GM18858 (cell line): ENCODE results near the gene TNFSF11.
"Not testable (repeated sequence)": the region's sequence is repeated elsewhere in the genome, so short reads cannot be mapped to it uniquely, and the experiment has no call there.

Experiments
- ATAC-seq: cut with Tn5 transposase; IDR thresholded peaks from one replicate; pipeline ENCODE4 v1.9.1; 2021; ENCODE audit not compliant: unreplicated experiment

Gene TNFSF11

DNA sequence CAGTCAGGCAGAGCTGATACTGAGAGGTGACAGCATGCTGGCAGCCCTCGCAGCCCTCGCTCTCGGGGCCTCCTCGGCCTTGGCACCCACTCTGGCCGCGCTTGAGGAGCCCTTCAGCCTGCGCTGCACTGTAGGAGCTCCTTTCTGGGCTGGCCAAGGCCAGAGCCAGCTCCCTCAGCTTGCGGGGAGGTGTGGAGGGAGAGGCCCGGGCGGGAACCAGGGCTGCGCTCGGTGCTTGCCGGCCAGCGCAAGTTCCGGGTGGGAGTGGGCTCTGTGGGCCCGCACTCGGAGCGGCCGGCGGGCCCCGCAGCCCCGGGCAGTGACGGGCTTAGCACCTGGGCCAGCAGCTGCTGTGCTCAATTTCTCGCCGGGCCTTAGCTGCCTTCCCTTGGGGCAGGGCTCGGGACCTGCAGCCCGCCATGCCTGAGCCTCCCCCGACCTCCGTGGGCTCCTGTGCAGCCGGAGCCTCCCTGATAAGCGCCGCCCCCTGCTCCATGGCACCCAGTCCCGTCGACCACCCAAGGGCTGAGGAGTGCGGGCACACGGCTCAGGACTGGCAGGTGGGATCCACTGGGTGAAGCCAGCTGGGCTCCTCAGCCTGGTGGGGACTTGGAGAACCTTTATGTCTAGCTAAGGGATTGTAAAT is 14.3 kb upstream of the TNFSF11 start:
- not testable (repeated sequence) for ATAC-seq

DNA sequence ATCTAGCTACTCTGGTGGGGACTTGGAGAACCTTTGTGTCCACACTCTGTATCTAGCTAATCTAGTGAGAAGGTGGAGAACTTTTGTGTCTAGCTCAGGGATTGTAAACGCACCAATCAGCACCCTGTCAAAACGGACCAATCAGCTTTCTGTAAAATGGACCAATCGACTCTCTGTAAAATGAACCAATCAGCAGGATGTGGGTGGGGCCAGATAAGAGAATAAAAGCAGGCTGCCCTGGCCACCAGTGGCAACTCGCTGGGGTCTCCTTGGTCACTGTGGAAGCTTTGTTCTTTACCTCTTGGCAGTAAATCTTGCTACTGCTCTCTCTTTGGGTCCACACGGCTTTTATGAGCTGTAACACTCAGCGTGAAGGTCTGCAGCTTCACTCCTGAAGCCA is 13.6 kb upstream of the TNFSF11 start:
- ATAC-seq: not testable (repeated sequence)

DNA sequence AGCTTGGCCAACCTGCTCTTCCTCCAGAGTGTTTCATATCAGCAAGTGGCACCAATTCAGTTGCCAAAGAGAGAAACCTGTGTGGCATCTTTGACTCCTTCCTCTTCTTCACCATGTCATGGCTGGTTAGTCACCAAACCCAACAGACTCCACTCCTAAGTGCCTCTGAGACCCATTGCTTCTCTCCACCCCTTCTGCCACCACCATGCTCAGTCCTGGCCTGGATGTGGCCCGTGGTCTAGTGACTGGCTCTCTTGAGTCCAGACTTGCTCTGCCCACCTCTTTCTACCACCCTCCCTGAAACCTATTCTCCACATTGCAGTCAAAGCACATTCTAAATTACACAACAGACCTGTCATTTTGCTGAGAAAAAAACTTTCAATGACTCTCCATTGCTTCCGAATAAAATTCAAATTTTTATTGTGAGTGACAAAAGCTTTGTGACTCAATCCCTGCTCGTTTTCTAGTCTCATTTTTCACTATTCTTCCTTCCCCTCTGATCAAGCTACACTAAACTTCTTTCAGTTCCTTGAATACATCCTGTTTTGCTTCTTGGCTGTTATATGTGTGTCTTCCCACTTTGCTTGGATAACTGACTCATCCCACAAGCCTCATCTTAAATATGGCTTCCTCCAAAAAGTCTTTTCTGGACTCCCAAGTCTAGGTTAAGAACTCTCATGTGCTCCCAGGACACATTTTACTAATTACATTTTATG is 12.0 kb upstream of the TNFSF11 start:
- no peak for ATAC-seq

DNA sequence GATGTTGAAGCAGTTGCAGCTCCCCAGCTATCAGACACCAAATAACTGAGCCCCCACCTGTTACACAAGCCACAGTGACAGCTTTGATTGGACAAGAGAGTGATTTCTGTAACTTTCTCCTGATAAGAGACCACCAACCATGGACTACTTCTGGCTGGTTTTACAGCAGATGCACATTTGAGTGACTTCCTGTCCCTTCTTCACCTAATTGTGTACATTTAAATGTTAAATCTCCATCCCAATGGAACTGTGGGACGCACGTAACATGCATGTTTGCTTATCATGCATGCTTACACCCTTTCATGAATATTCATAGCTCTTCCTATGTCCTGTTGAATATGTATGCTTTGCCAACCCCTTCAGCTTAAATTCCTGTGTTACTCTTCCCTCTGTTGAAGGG is 6.0 kb upstream of the TNFSF11 start:
- no peak for ATAC-seq

DNA sequence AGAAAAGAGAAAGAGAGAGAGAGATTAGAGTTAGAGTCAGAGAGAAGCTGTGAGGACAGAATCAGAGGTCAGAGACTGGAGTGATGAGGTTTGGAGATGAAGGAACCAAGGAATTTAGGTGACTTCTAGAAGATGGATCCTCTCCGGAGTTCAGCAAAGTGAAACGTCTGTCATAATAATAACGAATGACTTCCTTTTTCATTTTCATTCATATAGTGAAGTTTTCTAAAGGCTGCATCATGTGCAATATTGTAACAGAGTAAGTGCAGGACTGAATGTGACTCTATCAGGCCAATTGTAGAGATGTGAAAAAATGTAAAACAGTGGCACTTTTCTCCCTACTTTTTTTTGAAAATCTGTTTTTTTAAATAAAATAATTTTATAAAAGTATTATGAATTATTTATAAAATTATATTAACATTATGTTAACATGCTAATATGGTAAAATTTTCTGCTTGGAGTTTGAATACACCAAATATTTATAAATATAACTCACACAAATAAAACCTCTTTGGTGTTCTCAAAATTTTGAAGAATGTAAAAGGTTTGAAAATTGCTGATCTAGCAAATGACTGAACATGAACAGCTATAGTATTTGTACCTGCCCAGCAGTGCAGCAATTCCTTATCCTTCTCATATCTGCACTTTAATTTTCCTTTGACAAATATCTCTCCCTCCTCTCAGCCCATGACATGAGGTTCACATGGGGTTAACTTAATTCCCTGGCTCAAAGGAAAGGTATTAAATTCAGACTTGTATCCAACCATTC is 4.2 kb upstream of the TNFSF11 start:
- ATAC-seq: no peak

DNA sequence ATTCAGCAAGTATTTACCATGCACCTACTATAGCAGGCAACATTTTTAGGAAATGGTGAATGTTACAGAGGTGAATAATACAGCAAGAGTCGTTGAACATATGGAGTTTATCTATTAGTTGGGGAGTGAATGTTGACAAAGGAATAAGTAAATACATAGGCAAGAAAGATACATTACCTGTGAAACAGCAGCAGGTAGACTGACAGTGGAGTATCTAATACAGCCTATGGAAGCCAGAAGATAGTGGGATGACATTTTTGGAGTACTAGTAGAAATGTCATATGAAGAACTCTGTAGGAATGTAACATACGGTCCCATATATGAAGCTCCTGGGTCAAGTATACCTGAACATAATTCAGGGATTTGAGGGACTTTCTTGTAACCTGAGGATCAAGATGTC is 2.1 kb upstream of the TNFSF11 start:
- no peak for ATAC-seq

DNA sequence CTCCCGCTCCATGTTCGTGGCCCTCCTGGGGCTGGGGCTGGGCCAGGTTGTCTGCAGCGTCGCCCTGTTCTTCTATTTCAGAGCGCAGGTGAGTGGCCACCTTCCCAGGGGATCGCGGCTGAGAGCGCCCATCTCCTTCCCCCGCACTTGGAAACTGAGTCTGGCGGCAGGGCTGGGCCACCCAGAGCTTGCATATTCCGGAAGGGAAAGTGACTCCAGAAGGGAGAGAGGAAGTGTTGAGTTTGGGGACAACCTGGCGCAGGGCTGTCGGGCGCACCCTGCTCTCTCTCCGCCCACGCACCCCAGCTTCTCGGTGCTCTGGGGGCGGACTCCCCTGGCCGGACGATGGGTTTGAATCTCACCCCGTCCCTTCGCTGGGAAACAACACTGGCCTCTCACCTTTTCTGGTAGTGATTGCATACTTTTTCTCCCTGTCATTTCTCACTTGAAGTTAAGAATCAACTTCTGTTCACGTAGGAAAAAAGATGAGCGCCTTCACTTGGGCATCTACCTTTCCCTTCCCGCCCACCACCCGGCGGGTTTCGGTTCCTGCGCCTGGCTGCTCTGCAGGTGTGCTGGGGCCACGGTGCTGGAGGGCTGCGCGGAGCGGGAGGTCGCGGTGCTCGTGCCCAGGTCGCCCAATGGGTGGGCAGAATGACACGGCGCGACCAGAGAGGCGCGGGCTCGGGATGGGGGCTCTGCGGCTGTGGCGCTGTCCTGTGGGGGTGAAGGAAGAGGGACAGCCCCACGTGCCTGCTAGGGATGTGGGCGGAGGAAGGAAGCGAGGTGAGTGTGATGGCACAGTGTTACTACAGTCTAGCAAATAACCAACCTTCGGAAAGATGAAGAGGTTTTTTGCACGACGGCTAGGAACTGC is 721 bp downstream of the TNFSF11 start:
- peak; percentile 56 for ATAC-seq

DNA sequence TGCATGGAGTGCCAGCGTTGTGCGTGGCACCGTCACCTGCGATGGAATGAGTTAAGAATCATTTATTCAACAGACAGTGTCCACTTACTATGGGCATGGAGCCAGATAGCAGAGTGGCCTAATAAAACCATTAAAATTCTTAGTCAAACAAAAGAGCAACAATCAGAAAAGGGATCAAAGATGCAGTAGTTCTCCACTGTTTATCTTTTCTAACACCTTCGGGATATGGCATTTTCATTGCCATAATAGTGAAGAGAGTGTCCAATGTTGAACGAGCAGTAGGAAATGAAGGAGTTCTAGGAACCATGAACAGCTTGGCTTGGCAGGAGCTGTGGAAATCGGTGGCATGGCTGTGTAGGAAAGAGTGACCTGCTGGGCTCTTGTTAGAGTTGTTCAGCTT is 2.0 kb downstream of the TNFSF11 start:
- ATAC-seq: no peak

DNA sequence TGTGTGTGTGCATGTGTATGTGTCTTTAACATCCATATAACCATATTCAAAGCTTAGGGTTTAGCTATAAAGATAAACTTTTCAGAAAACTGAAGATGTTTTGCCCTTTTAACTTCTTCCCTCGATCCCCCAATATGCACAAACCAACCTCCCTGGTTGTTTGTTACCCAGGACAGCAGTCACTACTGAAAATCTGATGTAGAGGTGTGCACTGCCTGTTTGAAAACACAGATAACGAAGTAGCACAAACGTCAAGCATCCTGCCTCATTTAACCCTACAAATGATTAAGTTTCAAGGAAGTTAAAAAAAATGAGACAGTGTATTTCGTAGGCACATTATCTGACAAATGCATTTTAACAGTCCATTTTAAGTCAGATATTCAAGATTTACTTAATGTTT is 3.6 kb downstream of the TNFSF11 start:
- no peak for ATAC-seq

DNA sequence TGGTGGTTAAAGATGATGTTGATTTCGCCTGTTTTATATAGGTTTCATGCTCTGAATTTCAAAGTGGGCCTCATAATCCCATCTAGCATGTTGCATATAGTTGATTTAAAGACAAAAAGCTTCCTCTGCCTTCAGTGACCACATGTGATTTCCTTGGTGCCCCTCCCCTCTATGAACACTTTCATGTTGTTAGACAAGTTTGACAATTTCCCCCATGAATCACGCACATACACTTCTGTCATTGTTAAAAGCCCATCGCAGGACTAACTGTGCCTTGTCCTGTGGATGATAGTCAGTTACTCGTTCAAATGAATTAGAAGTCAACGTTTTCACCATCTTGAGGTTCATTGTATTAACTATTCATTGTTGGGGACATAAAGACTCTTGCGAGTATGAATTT is 6.7 kb downstream of the TNFSF11 start:
- no peak for ATAC-seq

DNA sequence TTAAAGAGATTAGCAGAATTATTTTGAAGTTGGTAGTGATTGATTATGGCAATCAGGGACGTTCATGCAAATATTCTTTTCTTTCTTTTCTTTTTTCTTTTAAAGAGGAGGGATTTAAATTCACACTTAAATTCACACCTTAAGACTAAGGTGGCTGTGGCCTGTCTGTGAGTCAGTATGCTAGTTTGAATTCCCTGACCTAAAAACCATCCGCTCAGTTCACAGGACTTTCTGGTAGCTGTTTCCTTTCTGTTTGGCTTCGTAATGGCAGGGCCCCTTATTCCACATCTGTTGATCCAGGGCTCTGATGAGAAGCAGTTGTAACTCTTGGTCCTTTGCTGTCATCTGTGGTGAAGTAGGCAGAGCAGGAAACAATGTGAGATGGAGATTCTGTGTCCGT is 7.5 kb downstream of the TNFSF11 start:
- no peak for ATAC-seq

DNA sequence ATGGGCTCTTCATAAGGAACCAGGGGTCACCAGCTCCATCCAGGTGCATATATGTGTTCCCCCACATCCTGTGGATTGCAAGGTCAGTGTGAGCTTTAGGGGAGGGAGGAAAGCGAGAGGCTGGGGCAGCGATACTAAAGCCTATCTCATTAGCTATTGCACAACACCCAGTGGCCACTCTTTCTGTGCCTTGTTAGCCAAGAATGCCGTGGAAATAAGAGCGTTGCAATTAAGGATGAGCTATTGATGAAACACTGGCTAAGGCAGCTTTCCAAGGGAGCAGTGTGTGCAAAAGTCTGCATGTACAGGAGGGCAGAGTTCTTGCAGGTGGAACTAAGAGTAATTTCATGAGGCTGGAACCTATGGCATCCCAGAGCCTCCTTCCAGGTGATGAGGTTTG is 17.6 kb downstream of the TNFSF11 start:
- ATAC-seq: no peak

DNA sequence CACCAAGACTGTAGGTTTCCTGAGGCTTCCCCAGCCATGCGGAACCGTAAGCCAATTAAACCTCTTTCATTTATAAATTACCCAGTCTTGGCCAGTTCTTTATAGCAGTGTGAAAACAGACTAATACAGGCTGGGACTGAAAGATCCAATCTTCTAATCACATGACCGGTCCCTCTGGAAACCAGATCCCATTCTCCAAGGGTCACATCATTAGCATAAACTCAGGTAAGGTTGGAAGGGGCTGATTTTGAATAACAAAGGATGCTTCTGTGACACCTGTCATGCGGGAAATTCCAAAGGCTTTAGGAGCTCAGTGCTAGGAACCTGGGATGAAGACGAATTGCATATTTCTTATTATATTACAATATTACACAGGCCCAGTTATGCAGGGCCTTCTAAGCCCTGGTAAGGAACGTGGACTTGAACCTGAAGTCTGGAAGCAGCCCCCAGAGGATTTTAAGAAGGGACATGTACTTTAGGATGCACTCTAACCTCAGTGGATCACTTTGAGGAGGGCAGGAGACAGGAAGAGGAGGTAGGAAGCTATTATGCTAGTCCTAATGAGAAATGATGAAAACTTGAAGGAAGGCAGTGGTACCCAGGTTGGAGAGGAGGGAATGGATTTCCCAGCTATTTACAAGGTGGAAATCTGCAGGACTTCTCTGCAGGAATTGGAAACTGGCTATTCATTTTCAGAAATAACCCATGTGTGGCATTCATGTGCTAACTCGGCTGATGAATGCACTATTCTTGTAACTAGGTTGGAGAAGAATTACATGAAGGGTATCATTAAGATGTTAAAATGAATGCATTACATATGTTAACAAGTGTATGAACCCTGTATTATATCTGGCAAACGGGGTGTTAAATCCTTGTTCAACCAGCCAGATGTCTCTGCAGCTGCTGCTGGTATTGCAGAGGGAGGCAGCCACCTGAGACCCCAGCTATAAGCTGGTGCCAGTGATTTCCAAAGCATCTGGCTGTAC is 19.3 kb downstream of the TNFSF11 start:
- no peak for ATAC-seq

DNA sequence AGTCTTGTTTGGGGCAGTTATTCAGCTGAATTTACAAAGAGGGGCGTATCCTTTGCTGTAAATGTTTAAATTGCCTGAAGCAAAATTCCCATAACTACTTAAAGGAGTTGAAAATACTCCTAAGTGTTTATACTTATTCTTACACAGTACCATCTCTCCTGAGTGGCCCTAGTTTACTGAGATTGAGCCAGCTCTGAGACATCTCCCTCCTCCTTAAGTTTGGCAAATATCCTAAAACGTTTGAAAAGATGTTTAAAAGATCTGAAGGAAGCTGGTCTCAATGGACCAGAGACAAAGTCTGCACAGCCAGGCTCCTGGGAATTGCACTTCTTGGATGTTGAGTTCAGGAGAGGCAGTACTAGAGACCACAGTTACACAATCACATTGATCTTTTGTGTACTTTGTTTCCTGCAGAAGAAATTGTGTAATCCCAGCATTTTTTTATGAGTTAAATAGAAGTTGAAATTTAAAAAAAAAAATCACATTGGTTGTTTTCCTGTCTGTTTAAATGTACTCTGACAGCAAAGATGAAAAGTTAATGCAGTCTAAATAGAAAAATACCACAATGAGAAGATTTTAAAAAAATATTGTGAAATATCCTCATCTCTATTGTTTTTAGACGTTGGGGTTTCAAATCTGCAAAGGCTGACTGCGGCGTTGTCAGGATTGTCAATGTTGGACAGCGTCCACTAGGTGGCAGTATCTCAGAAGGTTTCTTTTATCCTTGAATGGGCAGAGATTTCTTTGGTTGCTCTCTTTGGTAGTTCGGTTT is 20.7 kb downstream of the TNFSF11 start:
- no peak for ATAC-seq

DNA sequence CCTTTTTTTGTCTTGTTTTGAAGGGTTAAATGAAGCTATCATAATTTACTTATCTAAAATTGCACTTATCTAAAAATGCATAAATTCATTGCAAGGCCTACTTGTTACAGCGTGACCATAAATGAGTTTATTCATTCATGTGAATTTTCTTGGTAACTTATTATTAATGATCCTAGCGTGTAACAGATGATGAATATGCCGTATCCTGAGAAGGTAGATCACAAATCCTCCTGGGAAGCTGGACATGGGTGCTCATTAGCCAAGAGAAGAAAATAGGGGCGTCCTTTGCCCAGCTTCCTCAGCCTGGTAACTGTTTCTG is 21.3 kb downstream of the TNFSF11 start:
- no peak for ATAC-seq

DNA sequence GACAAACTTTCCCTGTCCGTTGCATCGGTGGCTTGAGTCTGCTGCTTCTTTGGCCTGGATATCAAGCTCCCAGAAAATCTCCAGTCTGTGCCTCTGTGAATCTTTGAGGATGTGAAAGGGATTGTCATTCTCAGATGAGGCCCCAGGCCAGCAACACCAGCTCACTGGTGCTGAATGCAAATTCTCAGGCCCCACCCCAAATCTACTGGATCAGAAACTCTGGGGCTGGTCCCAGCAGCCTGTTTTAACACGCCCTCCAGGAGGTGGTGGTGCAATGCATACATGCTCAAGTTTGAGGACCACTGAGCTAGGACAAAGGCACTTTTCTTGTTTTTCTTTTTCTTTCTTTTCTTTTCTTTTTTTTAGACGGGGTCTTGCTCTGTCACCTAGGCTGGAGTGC is 23.6 kb downstream of the TNFSF11 start:
- no peak for ATAC-seq

DNA sequence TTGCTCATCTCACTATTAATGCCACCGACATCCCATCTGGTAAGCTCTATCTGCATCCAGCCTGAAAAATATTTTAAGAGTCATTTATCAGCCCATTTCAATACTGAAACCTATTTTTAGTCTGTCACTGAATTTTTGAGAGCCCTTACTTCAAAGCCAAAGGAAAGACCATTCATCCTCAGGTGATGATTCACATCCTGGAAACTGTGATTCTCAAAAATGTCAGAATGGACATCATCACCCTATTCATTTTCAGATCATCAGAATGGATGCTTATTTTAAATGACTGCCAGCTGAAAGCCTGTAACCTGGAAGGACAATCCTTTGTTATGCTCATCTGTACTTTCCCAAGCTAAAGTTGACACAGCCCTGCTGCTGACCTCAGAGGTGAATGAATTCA is 27.0 kb downstream of the TNFSF11 start:
- no peak for ATAC-seq

DNA sequence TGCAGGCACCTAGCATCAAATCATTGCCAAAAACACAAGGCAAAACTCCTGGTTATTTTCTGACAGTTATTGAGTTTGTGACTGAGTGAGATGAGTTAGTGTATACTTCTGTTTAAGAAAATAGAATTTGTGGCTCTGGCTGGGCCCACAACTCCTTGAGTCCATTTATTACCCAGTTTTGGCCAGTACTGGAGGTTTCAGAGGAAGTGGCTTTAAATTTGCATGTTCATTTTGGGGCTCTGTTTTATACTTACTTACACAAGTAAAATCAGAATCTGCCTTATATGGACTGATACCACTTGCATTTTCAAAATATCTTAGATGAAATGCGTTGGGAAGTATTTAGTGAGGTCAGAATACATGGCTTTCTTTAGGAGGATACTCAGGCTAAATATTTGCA is 29.0 kb downstream of the TNFSF11 start:
- peak; percentile 72 for ATAC-seq

DNA sequence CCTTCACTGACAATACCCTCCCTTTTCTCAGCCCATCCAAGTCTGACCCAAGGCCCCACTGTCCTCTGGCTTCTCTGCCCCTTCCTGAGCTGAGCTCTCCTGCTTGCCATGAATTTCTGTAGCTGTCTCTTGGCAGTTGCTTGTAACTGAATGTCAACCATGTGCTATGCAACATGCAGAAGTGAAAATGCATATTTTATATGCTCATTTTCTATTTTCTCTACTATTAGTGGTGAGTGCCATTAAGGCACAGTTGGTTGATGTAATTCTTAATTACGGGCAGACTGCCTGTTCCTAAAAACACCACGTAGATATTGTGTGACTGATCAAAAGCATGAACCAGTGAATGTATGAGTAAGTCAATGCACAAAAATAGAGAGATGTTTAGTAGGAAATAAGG is 29.6 kb downstream of the TNFSF11 start:
- ATAC-seq: no peak
